ENCODE measurements around the gene STX4.

STX4 gene

GRCh38 chr16:31043352-31043751 is 10.0 kb downstream of the STX4 start:
- TF ChIP-seq CTCF (IDR thresholded peaks at IDR 0.05) = no peak
- H3K9me3 ChIP-seq = no peaks in the 10 kb centered on the region
- peaks cover 52% of the 10 kb centered on the region for H3K36me3 ChIP-seq
- H3K27ac ChIP-seq = no peak overlapping the region
- no peaks in the 10 kb centered on the region for H3K27me3 ChIP-seq
- H3K4me3 ChIP-seq (ENCODE audit: low read depth in 1 of 2, low read length in 1 of 2) = no peak overlapping the region
- peaks cover 0 to under 1% of the 10 kb centered on the region in 2 experiments for H3K4me1 ChIP-seq (ENCODE audit: control insufficient read depth in 1 of 2, insufficient read depth in 1 of 2, low read depth in 1 of 2, low read length in 1 of 2)

GRCh38 chr16:31043898-31044481 is 10.6 kb downstream of the STX4 start:
- TF ChIP-seq CTCF (IDR thresholded peaks at IDR 0.05) = no peak
- H3K27ac ChIP-seq = no peak overlapping the region
- H3K36me3 ChIP-seq = peaks cover 46% of the 10 kb centered on the region
- H3K4me1 ChIP-seq (ENCODE audit: control insufficient read depth in 1 of 2, insufficient read depth in 1 of 2, low read depth in 1 of 2, low read length in 1 of 2) = peaks cover 0 to 4% of the 10 kb centered on the region in 2 experiments
- H3K4me3 ChIP-seq (ENCODE audit: low read depth in 1 of 2, low read length in 1 of 2) = no peak overlapping the region
- no peaks in the 10 kb centered on the region for H3K9me3 ChIP-seq
- no peaks in the 10 kb centered on the region for H3K27me3 ChIP-seq

- Histone ChIP-seq H3K9me3 (no peaks in the 10 kb centered on the region), H3K27me3 (no peaks in the 10 kb centered on the region), H3K4me3 (ENCODE audit: low read depth in 1 of 2, low read length in 1 of 2) (no peak overlapping the region), H3K27ac (no peak overlapping the region), H3K4me1 (ENCODE audit: control insufficient read depth in 1 of 2, insufficient read depth in 1 of 2, low read depth in 1 of 2, low read length in 1 of 2) (peaks cover 0 to 4% of the 10 kb centered on the region in 2 experiments), H3K36me3 (no peaks in the 10 kb centered on the region)
- TF ChIP-seq CTCF (IDR thresholded peaks at IDR 0.05) = no peak
Measured at GRCh38 chr16:31050280-31051030, 17.1 kb downstream of the STX4 start.

GRCh38 chr16:31052114-31052513 is 18.8 kb downstream of the STX4 start:
- Histone ChIP-seq H3K4me3 (ENCODE audit: low read depth in 1 of 2, low read length in 1 of 2) (no peak overlapping the region), H3K4me1 (ENCODE audit: control insufficient read depth in 1 of 2, insufficient read depth in 1 of 2, low read depth in 1 of 2, low read length in 1 of 2) (peaks cover 0 to 4% of the 10 kb centered on the region in 2 experiments), H3K36me3 (no peaks in the 10 kb centered on the region), H3K9me3 (no peaks in the 10 kb centered on the region), H3K27me3 (no peaks in the 10 kb centered on the region), H3K27ac (no peak overlapping the region)
- TF ChIP-seq CTCF (IDR thresholded peaks at IDR 0.05) = no peak

- H3K27me3 ChIP-seq = no peaks in the 10 kb centered on the region
- H3K27ac ChIP-seq = no peak overlapping the region
- H3K4me3 ChIP-seq (ENCODE audit: low read depth in 1 of 2, low read length in 1 of 2) = no peak overlapping the region
- no peak for TF ChIP-seq CTCF (IDR thresholded peaks at IDR 0.05)
- peaks cover 10% of the 10 kb centered on the region for H3K36me3 ChIP-seq
- H3K9me3 ChIP-seq = no peaks in the 10 kb centered on the region
- H3K4me1 ChIP-seq (ENCODE audit: control insufficient read depth in 1 of 2, insufficient read depth in 1 of 2, low read depth in 1 of 2, low read length in 1 of 2) = no peaks in the 10 kb centered on the region
Measured at GRCh38 chr16:31055613-31056012, 22.3 kb downstream of the STX4 start.
